ENCODE results near the gene TAF6.

DNA sequence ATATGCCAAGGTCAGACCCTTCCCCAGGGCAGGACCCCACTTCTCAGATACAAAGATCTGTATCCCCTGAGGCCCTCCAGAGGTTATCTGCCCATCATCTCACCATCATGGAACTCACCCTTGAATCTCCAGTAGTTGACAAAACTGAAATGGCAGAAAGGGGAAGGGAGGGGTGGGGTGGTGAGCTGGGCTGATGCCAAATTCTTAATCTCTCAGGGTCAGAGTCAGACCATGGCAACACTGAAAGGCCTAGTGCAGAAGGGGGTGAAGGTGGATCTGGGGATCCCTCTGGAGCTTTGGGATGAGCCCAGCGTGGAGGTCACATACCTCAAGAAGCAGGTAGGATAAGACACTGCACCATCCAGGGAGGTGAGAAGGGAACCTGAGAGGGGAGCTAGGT, 3.4 kb upstream of the TAF6 start:
- TF ChIP-seq EP300 (IDR thresholded peaks at IDR 0.05; ENCODE audit: borderline replicate concordance), result no peak
- TF ChIP-seq, protein P1, sequence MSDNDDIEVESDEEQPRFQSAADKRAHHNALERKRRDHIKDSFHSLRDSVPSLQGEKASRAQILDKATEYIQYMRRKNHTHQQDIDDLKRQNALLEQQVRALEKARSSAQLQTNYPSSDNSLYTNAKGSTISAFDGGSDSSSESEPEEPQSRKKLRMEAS (IDR thresholded peaks at IDR 0.05), result no peak
- TF ChIP-seq FOXM1 (IDR thresholded peaks at IDR 0.05; ENCODE audit: borderline replicate concordance, low read depth), result no peak
